Stimulated activated CD8-positive, alpha-beta memory T cell treated with anti-CD3 and anti-CD28 coated beads, Interleukin-2, amount 100 ng/mL, for 1 hour (primary cell): ENCODE data around the gene LRBA.

Source experiments
- DNase-seq, 2 donors: peaks; one replicate each; pipeline ENCODE4 v3.0.0-alpha.2; 2020; ENCODE audit warnings: low read depth in 2 of 2

LRBA gene

GRCh38 chr4:150369434-150370380 is 645.4 kb downstream of the LRBA start:
- DNase-seq: no peak

GRCh38 chr4:150368667-150369066 is 646.4 kb downstream of the LRBA start:
- DNase-seq: no peak

GRCh38 chr4:150367326-150367725 is 647.8 kb downstream of the LRBA start:
- no peak for DNase-seq

- DNase-seq: no peak
These were observed 648.5 kb downstream of the LRBA start for GRCh38 chr4:150366487-150366999.

GRCh38 chr4:150363721-150364688 is 651.1 kb downstream of the LRBA start:
- no peak for DNase-seq

- no peak for DNase-seq
These were observed 656.4 kb downstream of the LRBA start for GRCh38 chr4:150358691-150359090.

GRCh38 chr4:150357829-150358228 is 657.3 kb downstream of the LRBA start:
- no peak for DNase-seq

- DNase-seq: no peak
These were observed 659.1 kb downstream of the LRBA start for GRCh38 chr4:150355858-150356455.

- no peak for DNase-seq
These were observed 659.7 kb downstream of the LRBA start for GRCh38 chr4:150355418-150355817.

GRCh38 chr4:150354214-150354796 is 660.8 kb downstream of the LRBA start:
- DNase-seq: no peak

- no peak for DNase-seq
These were observed 667.0 kb downstream of the LRBA start for GRCh38 chr4:150348079-150348478.

- no peak for DNase-seq
These were observed 669.8 kb downstream of the LRBA start for GRCh38 chr4:150345207-150345744.

- DNase-seq: no peak
These were observed 671.3 kb downstream of the LRBA start for GRCh38 chr4:150343796-150344195.

- no peak for DNase-seq
These were observed 672.1 kb downstream of the LRBA start for GRCh38 chr4:150342945-150343344.

- no peak for DNase-seq
These were observed 677.4 kb downstream of the LRBA start for GRCh38 chr4:150337734-150338133.

- no peak for DNase-seq
These were observed 678.2 kb downstream of the LRBA start for GRCh38 chr4:150336676-150337412.

GRCh38 chr4:150332961-150333360 is 682.1 kb downstream of the LRBA start:
- no peak for DNase-seq

GRCh38 chr4:150332086-150332485 is 683.0 kb downstream of the LRBA start:
- no peak for DNase-seq

- DNase-seq: no peak
These were observed 685.7 kb downstream of the LRBA start for GRCh38 chr4:150329373-150329772.

GRCh38 chr4:150328496-150328895 is 686.6 kb downstream of the LRBA start:
- no peak for DNase-seq
